Testis (tissue), 2 donors: ENCODE data around the gene MROH2B.

Experiments
- CTCF ChIP-seq, 3 experiments: fragments of 450-650 bp in 2 of 3; fragments of 200-600 bp in 1 of 3; sonication (generic) in 1 of 3; IDR thresholded peaks; one replicate each; pipeline ENCODE4 v1.5.1; 2016 to 2019; ENCODE audit warnings: antibody characterized with exemption in 3 of 3, mild to moderate bottlenecking in 2 of 3, moderate library complexity in 1 of 3
- POLR2A ChIP-seq: fragments of 450-650 bp; IDR thresholded peaks from one replicate; pipeline ENCODE4 v1.6.1; 2017; ENCODE audit warnings: antibody characterized with exemption, mild to moderate bottlenecking, moderate library complexity

- no peak for TF ChIP-seq CTCF (IDR thresholded peaks at IDR 0.05)
- TF ChIP-seq POLR2A: no peak
These were observed 60.6 kb downstream of the MROH2B start for GRCh38 chr5:41010572-41010971.
